Middle frontal gyrus (tissue), 1 donor: ENCODE data around the gene CLUH.
"Not testable (repeated sequence)": the region's sequence is repeated elsewhere in the genome, so short reads cannot be mapped to it uniquely, and the experiment has no call there.

ENCODE experiments used
- DNase-seq: peaks from one replicate; pipeline ENCODE4 v3.0.0-alpha.2; 2015; ENCODE audit warnings: low spot score; ENCODE audit errors: extremely low spot score

The CLUH gene

GRCh38 chr17:2689411-2690164 is 22.0 kb downstream of the CLUH start:
- no peak for DNase-seq

DNA sequence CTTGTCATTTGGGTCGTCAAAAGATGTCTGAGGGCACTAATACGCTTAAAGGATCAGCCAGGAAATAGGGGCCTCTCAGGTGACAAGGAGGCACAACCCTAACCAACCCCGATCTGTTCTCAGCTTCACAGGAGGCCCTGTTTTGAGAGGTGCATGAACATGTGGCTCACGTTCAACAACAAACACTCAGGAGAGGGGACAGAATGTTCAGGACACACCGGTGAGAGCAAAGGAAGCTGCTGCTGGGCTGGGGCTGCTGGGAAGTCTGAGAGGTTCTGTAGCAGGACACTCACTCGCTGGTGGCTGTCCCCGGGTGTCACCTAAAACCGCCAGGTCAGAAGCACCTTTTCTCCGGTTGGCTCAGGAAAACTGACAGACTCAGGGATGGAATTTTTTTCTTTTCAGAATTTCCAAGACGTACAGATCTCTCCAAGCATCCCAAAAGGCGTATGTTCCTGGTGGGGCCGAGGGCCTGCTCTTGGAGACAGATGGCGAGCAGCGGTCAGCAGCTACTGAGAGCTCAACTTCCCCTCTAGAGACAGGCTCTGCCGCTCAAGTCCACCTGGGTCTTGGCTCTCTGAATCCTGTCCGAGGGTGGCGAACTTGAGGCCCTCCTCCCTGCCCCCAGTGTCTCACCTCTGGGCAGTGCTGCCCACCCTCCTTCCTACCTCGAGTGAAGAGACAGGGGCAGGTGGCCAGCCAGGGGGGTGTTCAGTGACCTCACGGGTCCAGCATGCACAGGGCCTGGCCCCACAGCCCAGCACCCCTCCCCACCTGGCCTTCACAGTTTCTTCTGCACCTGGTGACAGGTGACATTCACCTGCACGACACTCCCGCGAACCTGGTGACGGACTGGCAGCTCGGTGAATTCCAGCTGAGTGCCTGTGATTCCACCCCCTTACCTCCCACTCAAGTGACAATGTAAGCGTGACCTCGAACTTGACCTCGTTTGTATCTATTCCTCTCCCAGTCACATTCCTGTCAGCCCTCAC is 22.9 kb downstream of the CLUH start:
- DNase-seq: no peak

DNA sequence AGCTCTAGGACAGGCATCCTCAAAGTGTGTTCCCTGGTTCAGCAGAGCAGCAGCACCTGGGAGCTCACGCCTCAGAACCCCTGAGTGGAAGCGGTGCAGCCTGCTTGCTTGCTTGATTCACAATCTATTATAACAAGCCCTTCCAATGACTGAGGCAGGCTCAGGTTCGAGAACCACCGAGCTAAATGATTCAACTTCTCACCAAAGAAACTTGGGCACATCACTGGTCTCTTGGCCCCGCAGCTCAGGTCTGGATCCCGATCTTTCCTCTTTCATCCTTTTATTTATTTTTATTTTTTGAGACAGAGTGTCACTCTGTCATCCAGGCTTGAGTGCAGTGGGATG is 24.5 kb downstream of the CLUH start:
- no peak for DNase-seq

DNA sequence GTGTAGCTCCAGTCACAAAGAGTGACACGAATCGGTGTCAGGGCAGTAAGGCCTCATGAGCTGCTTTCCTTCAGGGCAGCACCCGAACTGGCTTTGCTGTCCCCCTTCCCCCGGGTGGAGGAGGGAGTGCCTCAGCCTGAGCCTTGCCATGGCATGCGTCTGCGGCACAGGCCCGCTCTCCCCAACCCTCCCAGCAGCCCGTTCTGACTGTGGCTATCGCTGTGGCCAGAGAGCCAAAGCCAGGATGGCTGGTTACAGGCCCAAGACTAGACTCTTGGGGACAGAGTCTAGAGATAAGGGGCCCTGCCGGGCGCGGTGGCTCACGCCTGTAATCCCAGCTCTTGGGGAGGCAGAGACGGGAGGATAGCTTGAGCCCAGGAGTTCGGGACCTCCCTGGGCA is 25.9 kb downstream of the CLUH start:
- DNase-seq: no peak

- no peak for DNase-seq
Measured at GRCh38 chr17:2684549-2684948, 27.0 kb downstream of the CLUH start.

- DNase-seq: no peak
Measured at GRCh38 chr17:2683912-2684311, 27.7 kb downstream of the CLUH start.

DNA sequence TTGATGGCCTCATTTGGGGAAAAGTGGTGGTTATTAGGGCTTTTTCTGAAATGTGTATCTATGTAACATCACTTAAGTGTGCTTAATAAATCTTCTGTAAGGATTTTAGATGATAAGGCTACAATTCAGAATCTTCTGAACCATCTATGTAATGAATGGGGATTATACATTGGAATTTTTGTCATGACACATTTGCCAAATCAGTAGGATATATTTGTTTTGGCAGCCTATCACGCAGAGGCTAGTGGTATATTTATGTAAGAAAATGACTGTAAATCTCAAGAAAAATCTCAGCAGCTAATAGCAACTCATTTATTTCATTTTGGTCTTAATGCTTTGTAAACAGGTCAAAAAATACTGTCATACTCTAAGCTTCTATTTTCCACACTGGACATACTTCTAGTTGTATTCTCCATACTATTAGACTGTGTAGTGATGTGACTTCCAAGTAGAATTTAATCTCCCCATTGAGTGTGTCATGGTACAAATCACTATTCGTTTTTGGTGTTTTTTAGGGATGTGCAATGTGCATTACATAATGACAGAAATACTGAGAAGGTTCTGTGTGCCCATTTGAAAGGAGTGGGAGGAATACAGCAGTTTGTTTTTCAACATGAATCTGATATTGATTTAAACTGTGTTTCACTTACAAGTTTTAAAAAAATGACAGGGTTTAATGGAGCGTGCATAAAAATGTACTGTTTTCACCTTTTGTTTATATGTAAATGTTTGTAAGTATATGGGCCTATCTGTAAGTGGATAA is 29.2 kb downstream of the CLUH start:
- DNase-seq: no peak

DNA sequence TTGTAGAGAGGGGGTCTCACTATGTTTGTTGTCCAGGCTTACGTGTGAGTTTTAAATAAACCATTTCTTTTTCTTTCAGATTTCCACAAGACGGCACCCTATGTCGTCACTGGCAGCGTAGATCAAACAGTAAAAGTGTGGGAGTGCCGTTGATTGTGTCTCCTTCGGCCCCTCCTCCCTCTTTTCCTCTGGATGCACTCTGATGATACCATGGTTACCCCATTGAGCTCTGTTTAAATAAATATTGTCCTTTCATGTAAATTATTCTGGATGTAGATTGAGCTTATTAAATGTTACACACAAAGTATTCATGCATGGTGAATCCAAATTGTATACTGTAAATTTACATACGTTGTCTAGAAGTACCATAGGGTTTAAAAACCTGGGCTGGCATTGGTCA is 29.9 kb downstream of the CLUH start:
- DNase-seq: no peak

DNA sequence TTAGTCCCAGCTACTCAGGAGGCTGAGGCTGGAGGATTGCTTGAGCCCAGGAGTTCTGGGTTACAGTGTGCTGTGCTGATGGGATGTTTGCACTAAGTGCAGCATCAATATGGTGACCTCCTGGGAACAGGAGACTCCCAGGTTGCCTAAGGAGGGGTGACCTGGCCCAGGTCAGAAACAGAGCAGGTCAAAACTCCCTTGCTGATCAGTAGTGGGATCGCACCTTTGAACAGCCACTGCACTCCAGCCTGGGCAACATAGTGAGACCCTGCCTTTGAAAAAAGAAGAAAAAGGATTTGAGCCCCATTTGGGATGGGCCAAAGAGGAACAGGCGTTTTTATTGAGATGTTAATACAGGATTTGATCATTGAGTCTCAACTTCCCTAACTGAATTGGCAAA is 30.6 kb downstream of the CLUH start:
- no peak for DNase-seq

- not testable (repeated sequence) for DNase-seq
Measured at GRCh38 chr17:2679247-2679646, 32.3 kb downstream of the CLUH start.

GRCh38 chr17:2672026-2672425 is 39.5 kb downstream of the CLUH start:
- no peak for DNase-seq

DNA sequence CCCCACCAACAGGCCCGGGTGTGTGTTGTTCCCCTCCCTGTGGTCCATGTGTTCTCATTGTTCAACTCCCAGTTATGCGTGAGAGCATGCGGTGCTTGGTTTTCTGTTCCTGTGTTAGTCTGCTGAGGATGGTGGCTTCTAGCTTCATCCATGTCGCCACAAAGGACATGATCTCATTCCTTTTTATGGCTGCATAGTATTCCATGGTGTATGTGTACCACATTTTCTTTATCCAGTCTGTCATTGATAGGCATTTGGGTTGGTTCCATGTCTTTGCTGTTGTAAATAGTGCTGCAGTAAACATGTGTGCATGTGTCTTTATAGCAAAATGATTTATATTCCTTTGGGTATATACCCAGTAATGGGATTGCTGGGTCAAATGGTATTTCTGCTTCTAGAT is 51.2 kb downstream of the CLUH start:
- not testable (repeated sequence) for DNase-seq

GRCh38 chr17:2659337-2659736 is 52.2 kb downstream of the CLUH start:
- not testable (repeated sequence) for DNase-seq

GRCh38 chr17:2656283-2656682 is 55.3 kb downstream of the CLUH start:
- no peak for DNase-seq

- no peak for DNase-seq
Measured at GRCh38 chr17:2655546-2655945, 56.0 kb downstream of the CLUH start.

- DNase-seq: not testable (repeated sequence)
Measured at GRCh38 chr17:2652911-2653310, 58.7 kb downstream of the CLUH start.

- no peak for DNase-seq
Measured at GRCh38 chr17:2649191-2649590, 62.4 kb downstream of the CLUH start.

GRCh38 chr17:2647957-2648356 is 63.6 kb downstream of the CLUH start:
- DNase-seq: no peak

DNA sequence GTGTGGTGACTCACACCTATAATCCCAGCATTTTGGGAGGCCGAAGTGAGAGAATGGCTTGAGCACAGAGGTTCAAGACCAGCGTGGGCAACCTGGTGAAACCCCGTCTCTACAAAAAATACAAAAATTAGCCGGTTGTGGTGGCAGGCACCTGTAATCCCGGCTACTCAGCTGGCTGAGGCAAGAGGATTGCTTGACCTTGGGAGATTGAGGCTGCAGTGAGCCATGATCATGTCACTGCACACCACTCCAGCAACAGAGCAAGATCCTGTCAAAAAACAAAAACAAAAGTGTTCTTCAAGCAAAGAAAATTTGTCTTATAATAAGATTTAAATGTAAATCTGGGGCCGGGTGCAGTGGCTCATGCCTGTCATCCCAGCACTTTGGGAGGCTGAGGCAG is 66.6 kb downstream of the CLUH start:
- no peak for DNase-seq
